ENCODE data around the gene GM2A.
A peak's percentile ranks its signal among the peaks of the same experiment; 100 is the strongest.

Gene GM2A

GRCh38 chr5:151252762-151253604 is at the start of gene GM2A:
GM2A (plus strand) TSS chr5:151253185; CDS start chr5:151253217, 32 bp downstream.
- peak; percentile 99 for DNase-seq

DNA sequence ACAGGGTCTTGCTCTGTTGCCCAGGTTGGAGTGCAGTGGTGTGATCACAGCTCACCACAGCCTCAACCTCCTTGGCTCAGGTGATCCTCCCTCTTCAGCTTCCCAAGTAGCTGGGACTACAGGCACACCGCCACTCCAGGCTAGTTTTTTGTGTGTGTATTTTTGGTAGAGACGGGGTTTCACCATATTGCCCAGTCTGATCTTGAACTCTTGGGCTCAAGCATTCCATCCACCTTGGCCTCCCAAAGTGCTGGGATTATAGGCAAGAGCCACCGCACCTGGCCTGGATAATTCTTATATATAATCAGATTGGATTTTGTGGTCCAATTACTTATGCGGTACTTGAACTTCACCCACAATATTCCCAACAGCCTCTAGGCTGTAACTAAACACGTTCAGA is 48.9 kb upstream of the GM2A start:
- no peak for DNase-seq

GRCh38 chr5:151205411-151205810 is 47.6 kb upstream of the GM2A start:
- no peak for DNase-seq

- no peak for DNase-seq
Observed at GRCh38 chr5:151208481-151208914, 44.5 kb upstream of the GM2A start.

- DNase-seq = no peak
Observed at GRCh38 chr5:151212406-151212798, 40.6 kb upstream of the GM2A start.

DNA sequence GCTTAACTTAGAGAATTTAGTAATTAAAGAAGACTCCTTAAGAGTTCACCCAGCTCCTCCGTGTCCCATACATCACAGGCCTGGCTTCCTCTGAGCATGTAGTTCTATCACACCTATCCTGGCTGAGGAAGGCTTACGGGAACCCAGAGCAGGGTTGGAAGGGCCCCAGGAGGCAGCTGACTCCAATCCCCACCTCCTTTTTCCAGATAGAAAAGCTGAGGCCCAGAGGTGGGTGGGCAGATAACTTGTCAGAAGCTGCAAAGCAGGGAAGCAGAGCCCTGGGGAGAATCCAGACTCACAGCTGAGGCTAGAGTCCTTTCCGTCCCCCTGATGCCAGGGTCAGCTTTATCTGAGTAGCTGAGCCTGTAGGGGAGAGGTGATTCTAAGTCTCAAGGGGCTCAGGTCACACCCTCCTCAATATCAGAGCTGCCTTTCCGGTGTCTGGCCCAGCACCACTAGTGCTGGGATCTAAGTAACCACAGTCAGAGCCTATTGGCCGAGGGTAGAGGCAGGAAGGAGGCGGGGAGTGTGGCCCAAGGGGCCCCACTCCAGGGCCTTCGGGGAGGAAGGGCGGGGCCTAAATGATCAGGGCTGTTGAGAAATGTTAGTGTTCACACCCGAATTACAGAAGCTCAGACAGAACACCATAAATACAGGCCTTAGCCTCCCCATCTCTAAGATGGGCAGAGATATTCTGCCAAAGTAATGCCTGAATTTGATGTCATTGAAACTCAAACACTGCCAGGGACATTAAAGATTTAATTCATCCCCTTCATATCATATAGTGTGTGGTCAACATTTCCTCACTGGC is 39.0 kb upstream of the GM2A start:
- DNase-seq = no peak

DNA sequence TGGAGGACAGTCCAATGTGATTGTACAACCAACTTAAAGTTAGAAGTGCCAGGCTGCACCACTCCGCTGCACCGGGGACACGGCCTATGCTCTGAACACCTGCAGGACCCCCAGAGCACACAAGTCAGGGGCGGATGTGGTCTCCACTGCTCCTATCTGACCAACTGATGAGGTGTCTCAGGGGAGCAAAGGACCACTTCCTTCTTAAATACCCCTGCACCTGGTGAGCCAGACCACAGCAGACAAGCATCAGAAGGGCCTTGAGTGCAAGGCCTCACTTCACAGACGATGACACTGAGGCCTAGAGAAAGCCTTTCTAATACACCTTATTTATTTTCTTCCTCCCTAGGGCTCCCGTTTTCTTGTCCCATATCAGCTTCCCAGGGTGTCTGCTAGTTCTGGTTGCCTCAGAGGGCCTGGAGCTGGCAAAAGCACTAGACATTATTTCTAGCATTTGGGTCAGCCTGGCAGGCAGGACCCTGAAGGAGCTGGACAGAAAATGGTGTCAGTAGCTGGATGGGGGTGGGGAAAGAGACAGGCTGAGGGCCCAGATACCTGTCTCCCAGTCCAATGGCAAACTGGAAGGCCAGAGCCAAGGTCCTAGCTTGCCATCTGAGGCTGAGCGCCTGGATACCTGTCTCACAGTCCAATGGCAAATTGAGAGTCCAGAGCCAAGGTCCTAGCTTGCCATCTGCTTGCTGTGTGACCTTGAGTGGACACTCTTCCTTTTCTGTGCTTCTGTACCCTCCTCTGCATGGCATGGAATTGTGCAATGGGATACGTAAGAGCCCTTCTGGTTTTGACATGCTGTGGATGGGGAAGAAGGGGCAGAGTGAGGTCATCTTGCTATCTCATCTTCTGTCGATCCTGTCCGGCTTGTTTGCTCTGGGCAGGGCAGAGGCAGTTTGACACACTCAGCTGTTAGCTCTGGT is 38.1 kb upstream of the GM2A start:
- no peak for DNase-seq

DNA sequence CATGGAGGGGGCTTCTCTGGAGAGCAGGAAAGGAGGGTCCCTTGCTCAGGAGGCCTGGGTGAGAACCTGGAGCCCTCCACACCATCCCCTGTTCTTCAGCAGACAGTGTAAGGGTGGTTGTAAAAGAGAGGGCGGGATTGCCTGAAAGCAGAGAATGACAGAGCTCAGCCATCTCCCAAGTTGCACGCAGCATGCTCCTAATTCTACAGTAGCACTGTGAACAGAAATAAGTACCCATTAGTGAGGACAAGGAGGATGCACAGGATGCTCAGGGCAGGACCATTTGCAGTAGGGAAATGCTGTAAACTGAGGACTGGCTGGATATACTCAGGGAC is 37.5 kb upstream of the GM2A start:
- DNase-seq = no peak

- DNase-seq = no peak
Observed at GRCh38 chr5:151216781-151217180, 36.2 kb upstream of the GM2A start.

GRCh38 chr5:151218177-151218576 is 34.8 kb upstream of the GM2A start:
- DNase-seq = no peak

GRCh38 chr5:151219138-151219537 is 33.8 kb upstream of the GM2A start:
- no peak for DNase-seq

GRCh38 chr5:151219789-151220188 is 33.2 kb upstream of the GM2A start:
- no peak for DNase-seq

DNA sequence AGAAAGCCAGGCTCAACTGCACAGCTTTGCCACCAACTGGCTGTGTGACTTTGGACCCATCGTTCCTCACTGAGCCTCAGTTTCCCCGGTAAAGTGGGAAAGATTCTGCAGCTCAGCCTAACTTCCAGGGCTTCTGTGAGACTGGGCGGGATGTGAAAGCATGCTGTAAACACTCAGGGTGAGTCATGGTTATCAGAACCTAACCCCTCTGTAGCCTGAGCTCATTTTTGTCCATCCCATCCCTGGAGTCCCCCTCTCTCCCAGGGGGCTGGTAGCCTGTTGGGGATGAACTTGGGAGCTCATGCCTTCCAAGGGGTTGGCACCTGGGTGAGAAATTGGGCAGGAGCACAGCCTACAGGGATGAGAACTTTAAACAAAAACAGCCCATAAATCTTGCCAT is 31.4 kb upstream of the GM2A start:
- DNase-seq = no peak

GRCh38 chr5:151222054-151222789 is 30.8 kb upstream of the GM2A start:
- DNase-seq = no peak

- no peak for DNase-seq
Observed at GRCh38 chr5:151222790-151223446, 30.1 kb upstream of the GM2A start.

- no peak for DNase-seq
Observed at GRCh38 chr5:151223447-151224264, 29.3 kb upstream of the GM2A start, which contains the start of gene CCDC69. CCDC69 (minus strand) TSS chr5:151224092; CDS start chr5:151223970, 122 bp downstream.

GRCh38 chr5:151224372-151224771 is 28.6 kb upstream of the GM2A start:
- DNase-seq = no peak

GRCh38 chr5:151225071-151225470 is 27.9 kb upstream of the GM2A start:
- DNase-seq = no peak

GRCh38 chr5:151225475-151225874 is 27.5 kb upstream of the GM2A start:
- no peak for DNase-seq

DNA sequence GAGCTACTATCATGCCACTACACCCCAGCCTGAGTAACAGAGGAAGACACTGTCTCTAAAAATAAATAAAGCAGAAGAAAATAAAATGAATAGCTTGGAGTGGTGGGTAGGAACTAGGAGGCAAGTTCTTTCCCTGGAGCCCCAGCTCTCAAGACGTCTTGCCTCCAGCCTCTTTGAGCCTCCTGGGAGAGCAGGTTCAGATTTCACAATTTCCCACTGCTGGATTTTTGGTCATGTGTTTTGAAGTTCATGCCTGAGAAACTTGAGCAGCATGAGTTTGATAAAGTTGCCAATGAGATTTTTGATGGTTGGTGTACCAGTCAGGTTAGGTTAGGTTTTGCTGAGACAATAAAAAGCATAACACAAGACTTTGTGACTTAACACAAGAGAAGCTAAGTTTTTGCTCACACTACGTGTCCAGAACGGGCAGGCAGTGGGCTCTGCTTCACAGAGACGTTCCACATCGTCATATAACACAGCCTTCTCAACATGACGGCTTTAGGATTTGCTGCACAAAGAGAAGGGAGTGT is 25.0 kb upstream of the GM2A start:
- DNase-seq = no peak
